ENCODE data around the gene ARFIP2. TPM values are rescaled to one million over a fixed set of nuclear protein-coding genes. Genes with fewer than 3 reads are reported as not detected.

ARFIP2 gene
- polyA plus RNA-seq, 1 donor from 2014 or later = 36.3 TPM

- no peaks in the 10 kb centered on the region for H3K9me3 Mint-ChIP-seq
- peaks cover 0 to 4% (median 0%) of the 10 kb centered on the region in 3 donors for H3K4me1 Mint-ChIP-seq
- H3K4me3 Mint-ChIP-seq = no peak overlapping the region
- peaks cover 1% of the 10 kb centered on the region for H3K36me3 Mint-ChIP-seq
- H3K27me3 Mint-ChIP-seq = no peaks in the 10 kb centered on the region
- H3K27ac Mint-ChIP-seq = no peak overlapping the region
These were observed 8.2 kb upstream of the ARFIP2 start for GRCh38 chr11:6489306-6489705.

- Mint-ChIP-seq H3K27me3 (no peaks in the 10 kb centered on the region), H3K4me3 (no peak overlapping the region), H3K36me3 (peaks cover 1% of the 10 kb centered on the region), H3K4me1 (peaks cover 0 to 4% (median 0%) of the 10 kb centered on the region in 3 donors), H3K27ac (no peak overlapping the region), H3K9me3 (no peaks in the 10 kb centered on the region)
These were observed 7.7 kb upstream of the ARFIP2 start for GRCh38 chr11:6488821-6489220.

- no peaks in the 10 kb centered on the region for H3K27me3 Mint-ChIP-seq
- H3K9me3 Mint-ChIP-seq = no peaks in the 10 kb centered on the region
These were observed 7.2 kb upstream of the ARFIP2 start for GRCh38 chr11:6488342-6488741.

GRCh38 chr11:6486938-6487337 is 5.8 kb upstream of the ARFIP2 start:
- no peak overlapping the region for H3K27ac Mint-ChIP-seq
- H3K9me3 Mint-ChIP-seq = no peaks in the 10 kb centered on the region
- H3K27me3 Mint-ChIP-seq = no peaks in the 10 kb centered on the region
- no peak overlapping the region for H3K4me3 Mint-ChIP-seq
- peaks cover 12 to 16% (median 13%) of the 10 kb centered on the region in 3 donors for H3K4me1 Mint-ChIP-seq
- H3K36me3 Mint-ChIP-seq = peaks cover 1% of the 10 kb centered on the region

More at GRCh38 chr11:6488342-6488741, 7.2 kb upstream of the ARFIP2 start:
- Mint-ChIP-seq H3K36me3 (peaks cover 1% of the 10 kb centered on the region), H3K27ac (no peak overlapping the region), H3K4me1 (peaks cover 2 to 5% (median 3%) of the 10 kb centered on the region in 3 donors), H3K4me3 (peak overlapping the region in 1 of 4 donors; percentile 46)

GRCh38 chr11:6486256-6486655 is 5.1 kb upstream of the ARFIP2 start:
- Mint-ChIP-seq H3K4me1 (peaks cover 14 to 16% (median 16%) of the 10 kb centered on the region in 3 donors), H3K9me3 (no peaks in the 10 kb centered on the region), H3K4me3 (no peak overlapping the region), H3K27me3 (no peaks in the 10 kb centered on the region), H3K36me3 (peaks cover 1% of the 10 kb centered on the region), H3K27ac (no peak overlapping the region)

- Mint-ChIP-seq H3K27ac (no peak overlapping the region), H3K36me3 (peaks cover 1% of the 10 kb centered on the region), H3K4me3 (no peak overlapping the region), H3K4me1 (peaks cover 19 to 20% (median 20%) of the 10 kb centered on the region in 3 donors), H3K9me3 (no peaks in the 10 kb centered on the region), H3K27me3 (no peaks in the 10 kb centered on the region)
These were observed 4.5 kb upstream of the ARFIP2 start for GRCh38 chr11:6485661-6486060.

GRCh38 chr11:6483015-6483414 is 1.9 kb upstream of the ARFIP2 start:
- Mint-ChIP-seq H3K36me3 (no peaks in the 10 kb centered on the region), H3K4me1 (peaks cover 28 to 31% (median 30%) of the 10 kb centered on the region in 3 donors), H3K27me3 (no peaks in the 10 kb centered on the region), H3K4me3 (peak overlapping the region in 3 of 4 donors; percentile 84 to 95 (median 89)), H3K9me3 (no peaks in the 10 kb centered on the region), H3K27ac (peak overlapping the region; percentile 15 to 93 (median 48))

GRCh38 chr11:6482441-6482840 is 1.3 kb upstream of the ARFIP2 start:
- H3K4me3 Mint-ChIP-seq = peak overlapping the region; percentile 89 to 98 (median 95)
- no peaks in the 10 kb centered on the region for H3K36me3 Mint-ChIP-seq
- H3K27me3 Mint-ChIP-seq = no peaks in the 10 kb centered on the region
- H3K27ac Mint-ChIP-seq = peak overlapping the region; percentile 48 to 98 (median 94)
- H3K9me3 Mint-ChIP-seq = no peaks in the 10 kb centered on the region
- peaks cover 28 to 31% (median 30%) of the 10 kb centered on the region in 3 donors for H3K4me1 Mint-ChIP-seq

- H3K4me1 Mint-ChIP-seq = peaks cover 28 to 31% (median 30%) of the 10 kb centered on the region in 3 donors
- peak overlapping the region; percentile 77 to 98 (median 94) for H3K27ac Mint-ChIP-seq
- H3K27me3 Mint-ChIP-seq = no peaks in the 10 kb centered on the region
- no peaks in the 10 kb centered on the region for H3K36me3 Mint-ChIP-seq
- H3K4me3 Mint-ChIP-seq = peak overlapping the region; percentile 89 to 98 (median 95)
- H3K9me3 Mint-ChIP-seq = no peaks in the 10 kb centered on the region
These were observed 769 bp upstream of the ARFIP2 start for GRCh38 chr11:6481924-6482275.

GRCh38 chr11:6480299-6480914 is 724 bp downstream of the ARFIP2 start:
- H3K4me3 Mint-ChIP-seq = peak overlapping the region; percentile 89 to 98 (median 95)
- no peaks in the 10 kb centered on the region for H3K36me3 Mint-ChIP-seq
- peaks cover 28 to 31% (median 30%) of the 10 kb centered on the region in 3 donors for H3K4me1 Mint-ChIP-seq
- H3K27me3 Mint-ChIP-seq = no peaks in the 10 kb centered on the region
- H3K9me3 Mint-ChIP-seq = no peaks in the 10 kb centered on the region
- H3K27ac Mint-ChIP-seq = peak overlapping the region; percentile 77 to 98 (median 94)

GRCh38 chr11:6476571-6476970 is 4.6 kb downstream of the ARFIP2 start:
- Mint-ChIP-seq H3K9me3 (no peaks in the 10 kb centered on the region), H3K27me3 (no peaks in the 10 kb centered on the region), H3K36me3 (no peaks in the 10 kb centered on the region), H3K27ac (no peak overlapping the region), H3K4me3 (peak overlapping the region in 1 of 4 donors; percentile 85), H3K4me1 (peaks cover 23 to 29% (median 28%) of the 10 kb centered on the region in 3 donors)

GRCh38 chr11:6475936-6476335 is 5.2 kb downstream of the ARFIP2 start:
- H3K27me3 Mint-ChIP-seq = no peaks in the 10 kb centered on the region
- H3K9me3 Mint-ChIP-seq = no peaks in the 10 kb centered on the region
- H3K4me3 Mint-ChIP-seq = peak overlapping the region in 1 of 4 donors; percentile 85
- no peaks in the 10 kb centered on the region for H3K36me3 Mint-ChIP-seq
- H3K27ac Mint-ChIP-seq = peak overlapping the region in 2 of 3 donors; percentile 29 to 35
- H3K4me1 Mint-ChIP-seq = peaks cover 18 to 24% (median 24%) of the 10 kb centered on the region in 3 donors

GRCh38 chr11:6474806-6475500 is 6.2 kb downstream of the ARFIP2 start:
- no peaks in the 10 kb centered on the region for H3K9me3 Mint-ChIP-seq
- no peaks in the 10 kb centered on the region for H3K27me3 Mint-ChIP-seq
- no peaks in the 10 kb centered on the region for H3K36me3 Mint-ChIP-seq
- H3K4me1 Mint-ChIP-seq = peaks cover 12 to 19% (median 17%) of the 10 kb centered on the region in 3 donors
- H3K27ac Mint-ChIP-seq = peak overlapping the region; percentile 90 to 91 (median 90)
- H3K4me3 Mint-ChIP-seq = peak overlapping the region; percentile 80 to 89 (median 86)

GRCh38 chr11:6474413-6474792 is 6.7 kb downstream of the ARFIP2 start:
- H3K4me3 Mint-ChIP-seq = peak overlapping the region; percentile 80 to 89 (median 86)

More at GRCh38 chr11:6474413-6474792, 6.7 kb downstream of the ARFIP2 start:
- H3K27me3 Mint-ChIP-seq = no peaks in the 10 kb centered on the region
- H3K9me3 Mint-ChIP-seq = no peaks in the 10 kb centered on the region
- no peaks in the 10 kb centered on the region for H3K36me3 Mint-ChIP-seq
- peak overlapping the region in 2 of 3 donors; percentile 90 for H3K27ac Mint-ChIP-seq
- peaks cover 12 to 16% (median 15%) of the 10 kb centered on the region in 3 donors for H3K4me1 Mint-ChIP-seq

Measured in IgD-negative memory B cell (primary cell).